Loucy (cell line): ENCODE measurements around the gene TEX19.

Experiments
- CTCF ChIP-seq: fragments of 200-600 bp; sonication (generic); conservative IDR thresholded peaks from 2 replicates; pipeline ENCODE4 v1.5.1; 2014; ENCODE audit warnings: mild to moderate bottlenecking, antibody characterized with exemption, low read length
- EZH2phosphoT487 ChIP-seq: fragments of 200-600 bp; IDR thresholded peaks from 2 replicates; pipeline ENCODE4 v1.6.1; 2018; ENCODE audit warnings: antibody characterized with exemption, mild to moderate bottlenecking, moderate library complexity, borderline replicate concordance

- TF ChIP-seq CTCF, result no peak
- no peak for TF ChIP-seq EZH2phosphoT487
Observed at GRCh38 chr17:82325286-82326180, 33.5 kb upstream of the TEX19 start.
